Measurements from ENCODE around the gene INSM1. TPM values are rescaled to one million over a fixed set of nuclear protein-coding genes. Genes with fewer than 3 reads are reported as not detected.

INSM1 gene
- total and polyA plus RNA-seq, 10 of the 15 experiments (the other 5 are each of a cell fraction or from before 2014, with no cell fraction given): 0.03 to 0.11 (median 0.04) TPM; not detected in 7

DNA sequence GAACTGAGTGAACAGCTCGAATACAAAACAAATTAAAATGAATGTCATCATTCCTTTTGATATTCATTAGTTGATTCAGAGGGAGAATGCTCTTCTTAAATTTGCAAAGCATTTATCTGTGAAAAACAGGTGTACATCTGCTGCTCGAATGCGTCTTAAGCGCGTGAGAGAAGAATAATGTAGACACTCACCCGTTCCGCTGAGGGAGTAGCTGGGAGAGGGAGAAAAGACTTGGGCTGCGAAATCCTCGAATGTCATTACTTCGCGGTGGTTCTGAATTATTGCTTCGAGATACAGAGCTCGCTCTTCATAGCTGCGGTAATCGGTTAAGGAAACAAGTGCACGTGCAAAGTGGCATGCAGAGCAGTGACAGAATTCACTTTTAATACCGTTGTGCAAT is 43.9 kb downstream of the INSM1 start (continued):
- no peak for TF ChIP-seq ETV6 (conservative IDR thresholded peaks at IDR 0.05 in 1 of 2, IDR thresholded peaks at IDR 0.05 in 1 of 2; ENCODE audit: borderline replicate concordance in 1 of 2, low read depth in 1 of 2)

DNA sequence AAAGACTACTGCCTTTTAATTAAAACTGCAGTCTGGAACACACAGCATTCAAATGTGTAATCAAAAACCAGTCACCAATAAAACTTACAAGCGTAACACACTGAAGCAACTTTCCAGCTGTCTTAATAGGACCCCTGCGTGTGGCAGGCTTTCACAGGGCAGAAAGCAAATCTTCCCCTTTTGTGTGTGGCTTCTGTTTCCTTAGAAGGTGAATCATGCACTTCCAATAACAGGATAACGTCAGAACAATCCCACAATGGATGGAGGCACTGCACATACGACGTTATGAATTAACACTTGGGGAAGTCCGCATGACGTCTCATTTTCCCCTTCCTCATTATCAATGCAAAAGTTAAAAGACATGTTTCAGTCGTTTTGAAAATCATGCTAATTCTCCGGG is 44.8 kb downstream of the INSM1 start:
- BruUV-seq (replicated peaks): no TSS peak
- no peak for ATAC-seq
- no peaks in the 10 kb centered on the region for H3K9me3 ChIP-seq (replicated peaks; ENCODE audit: control insufficient read depth, insufficient read depth, low read length)
- ChIA-PET RAD21 (ENCODE audit: unreplicated experiment) (no interaction called here), CTCF (interaction anchor here (0.5 kb wide), 1 partner anchor 464 kb away, joined by 4 read pairs; no protein-coding TSS in a partner anchor), SMC1A (ENCODE audit: uncharacterized antibody, unreplicated experiment) (no interaction called here), POLR2A (no interaction called here)
- no peaks in the 10 kb centered on the region for H4K20me1 ChIP-seq (ENCODE audit: control insufficient read depth, insufficient read depth)
- DNase-seq (ENCODE audit: low read depth, low spot score): no peak
- no peaks in the 10 kb centered on the region for H3K4me1 ChIP-seq (ENCODE audit: control insufficient read depth, insufficient read depth, low read length)
- no peaks in the 10 kb centered on the region for H3K27me3 ChIP-seq (replicated peaks in 1 of 2; ENCODE audit: control insufficient read depth in 2 of 2, insufficient read depth in 2 of 2, low read length in 1 of 2)
- WGBS (ENCODE audit: insufficient coverage, insufficient replicate concordance, low lambda C conversion rate, missing lambda C conversion rate): 24% methylated on average over 9 of the region's 9 CpGs
- H3K9ac ChIP-seq (ENCODE audit: control insufficient read depth, insufficient read depth, low read length): no peak overlapping the region
- no peak overlapping the region for H2AFZ ChIP-seq (ENCODE audit: control insufficient read depth, low read depth, low read length)
- no peak for FAIRE-seq
- no peak overlapping the region for H3K27ac ChIP-seq (ENCODE audit: control insufficient read depth, insufficient read depth)
- H3K4me3 ChIP-seq: no peak overlapping the region
- no peaks in the 10 kb centered on the region for H3K79me2 ChIP-seq (ENCODE audit: control insufficient read depth, insufficient read depth, low read length)
- no peaks in the 10 kb centered on the region for H3K36me3 ChIP-seq (ENCODE audit: control insufficient read depth in 2 of 2, insufficient read depth in 2 of 2, low read length in 1 of 2)
- in situ Hi-C loops (cut with MboI): no loop called here
- TF ChIP-seq RUNX3 (IDR thresholded peaks at IDR 0.05; ENCODE audit: low read length) (peak; percentile 20; the same call in 1 of the 2 replicates), CREB1 (IDR thresholded peaks at IDR 0.05; ENCODE audit: low read depth) (peak; percentile 39; the same call in 1 of the 2 replicates), SMAD5 (IDR thresholded peaks at IDR 0.05; ENCODE audit: low read depth) (no peak), EZH2 (IDR thresholded peaks at IDR 0.05; ENCODE audit: borderline replicate concordance, control insufficient read depth, low read depth, low read length) (no peak), KLF5 (IDR thresholded peaks at IDR 0.05; ENCODE audit: partially characterized antibody) (no peak), STAT3 (IDR thresholded peaks at IDR 0.05; ENCODE audit: low read depth, low read length) (no peak), NFIC (IDR thresholded peaks at IDR 0.05; ENCODE audit: low read depth, low read length) (no peak), ETV6 (conservative IDR thresholded peaks at IDR 0.05 in 1 of 2, IDR thresholded peaks at IDR 0.05 in 1 of 2; ENCODE audit: borderline replicate concordance in 1 of 2, low read depth in 1 of 2) (no peak), CREM (IDR thresholded peaks at IDR 0.05; ENCODE audit: low read depth) (peak; percentile 46; the same call in 1 of the 2 replicates)
- TF ChIP-seq, protein P1, sequence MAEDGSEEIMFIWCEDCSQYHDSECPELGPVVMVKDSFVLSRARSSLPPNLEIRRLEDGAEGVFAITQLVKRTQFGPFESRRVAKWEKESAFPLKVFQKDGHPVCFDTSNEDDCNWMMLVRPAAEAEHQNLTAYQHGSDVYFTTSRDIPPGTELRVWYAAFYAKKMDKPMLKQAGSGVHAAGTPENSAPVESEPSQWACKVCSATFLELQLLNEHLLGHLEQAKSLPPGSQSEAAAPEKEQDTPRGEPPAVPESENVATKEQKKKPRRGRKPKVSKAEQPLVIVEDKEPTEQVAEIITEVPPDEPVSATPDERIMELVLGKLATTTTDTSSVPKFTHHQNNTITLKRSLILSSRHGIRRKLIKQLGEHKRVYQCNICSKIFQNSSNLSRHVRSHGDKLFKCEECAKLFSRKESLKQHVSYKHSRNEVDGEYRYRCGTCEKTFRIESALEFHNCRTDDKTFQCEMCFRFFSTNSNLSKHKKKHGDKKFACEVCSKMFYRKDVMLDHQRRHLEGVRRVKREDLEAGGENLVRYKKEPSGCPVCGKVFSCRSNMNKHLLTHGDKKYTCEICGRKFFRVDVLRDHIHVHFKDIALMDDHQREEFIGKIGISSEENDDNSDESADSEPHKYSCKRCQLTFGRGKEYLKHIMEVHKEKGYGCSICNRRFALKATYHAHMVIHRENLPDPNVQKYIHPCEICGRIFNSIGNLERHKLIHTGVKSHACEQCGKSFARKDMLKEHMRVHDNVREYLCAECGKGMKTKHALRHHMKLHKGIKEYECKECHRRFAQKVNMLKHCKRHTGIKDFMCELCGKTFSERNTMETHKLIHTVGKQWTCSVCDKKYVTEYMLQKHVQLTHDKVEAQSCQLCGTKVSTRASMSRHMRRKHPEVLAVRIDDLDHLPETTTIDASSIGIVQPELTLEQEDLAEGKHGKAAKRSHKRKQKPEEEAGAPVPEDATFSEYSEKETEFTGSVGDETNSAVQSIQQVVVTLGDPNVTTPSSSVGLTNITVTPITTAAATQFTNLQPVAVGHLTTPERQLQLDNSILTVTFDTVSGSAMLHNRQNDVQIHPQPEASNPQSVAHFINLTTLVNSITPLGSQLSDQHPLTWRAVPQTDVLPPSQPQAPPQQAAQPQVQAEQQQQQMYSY (CRISPR knock-in tag; IDR thresholded peaks at IDR 0.05): no peak
- no peak overlapping the region for H3K4me2 ChIP-seq (ENCODE audit: control insufficient read depth, insufficient read depth)
- intact Hi-C loops (cut with micrococcal nuclease; ENCODE audit: unreplicated experiment): loop anchor here (2.0 kb wide), 1 partner anchor 20 kb away; no protein-coding TSS in a partner anchor

Data from GM12878 (cell line).